ENCODE measurements around the gene UBE2N. TPM values are rescaled to one million over a fixed set of nuclear protein-coding genes. Genes with fewer than 3 reads are reported as not detected.

Gene UBE2N, protein sequence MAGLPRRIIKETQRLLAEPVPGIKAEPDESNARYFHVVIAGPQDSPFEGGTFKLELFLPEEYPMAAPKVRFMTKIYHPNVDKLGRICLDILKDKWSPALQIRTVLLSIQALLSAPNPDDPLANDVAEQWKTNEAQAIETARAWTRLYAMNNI
- 178 and 192 TPM in 2 replicates for total RNA-seq (2014; rRNA removed; shearing (Covaris generic))

DNA sequence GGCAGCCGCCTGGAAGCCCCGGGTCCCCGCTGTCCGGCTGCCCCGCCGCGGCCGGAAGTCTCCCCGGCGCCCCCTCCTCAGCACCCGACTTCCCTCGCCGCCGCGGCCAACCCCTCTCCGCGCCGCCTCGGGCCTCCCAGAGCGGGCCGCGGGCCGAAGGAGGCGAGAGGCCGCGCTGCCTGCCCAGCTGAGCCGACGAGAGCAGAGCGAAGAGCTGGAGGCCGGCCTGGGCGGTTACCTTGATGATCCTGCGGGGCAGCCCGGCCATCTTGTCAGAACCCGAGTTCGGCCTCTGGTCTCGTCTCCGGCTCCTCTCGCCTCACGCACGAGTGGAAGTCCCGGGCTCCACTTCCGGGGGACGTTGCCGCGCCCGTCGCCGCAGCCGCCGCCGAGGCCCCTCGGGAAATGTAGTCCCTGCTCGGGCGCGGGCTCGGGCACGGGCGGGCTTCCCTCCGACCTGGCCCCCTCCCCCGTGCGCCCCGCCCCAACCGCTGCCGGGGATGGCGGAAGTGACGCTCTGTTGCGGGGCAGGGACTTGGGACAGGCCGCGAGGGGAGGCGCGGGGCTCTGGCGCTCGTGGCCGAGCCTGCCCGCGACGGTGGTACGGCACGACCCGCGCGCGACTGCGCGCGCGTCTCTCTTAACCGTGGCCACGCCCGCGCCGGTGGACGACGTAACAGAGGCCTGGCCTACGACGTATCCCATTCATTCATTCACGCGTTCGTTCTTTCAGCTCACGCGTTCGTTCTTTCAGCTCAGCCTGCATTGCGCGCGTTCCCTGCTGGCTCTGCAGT, at the start of gene UBE2N:
UBE2N (minus strand) TSS at position 331 of the 794 bp plus-strand sequence; CDS start at position 268, 63 bp downstream.

DNA sequence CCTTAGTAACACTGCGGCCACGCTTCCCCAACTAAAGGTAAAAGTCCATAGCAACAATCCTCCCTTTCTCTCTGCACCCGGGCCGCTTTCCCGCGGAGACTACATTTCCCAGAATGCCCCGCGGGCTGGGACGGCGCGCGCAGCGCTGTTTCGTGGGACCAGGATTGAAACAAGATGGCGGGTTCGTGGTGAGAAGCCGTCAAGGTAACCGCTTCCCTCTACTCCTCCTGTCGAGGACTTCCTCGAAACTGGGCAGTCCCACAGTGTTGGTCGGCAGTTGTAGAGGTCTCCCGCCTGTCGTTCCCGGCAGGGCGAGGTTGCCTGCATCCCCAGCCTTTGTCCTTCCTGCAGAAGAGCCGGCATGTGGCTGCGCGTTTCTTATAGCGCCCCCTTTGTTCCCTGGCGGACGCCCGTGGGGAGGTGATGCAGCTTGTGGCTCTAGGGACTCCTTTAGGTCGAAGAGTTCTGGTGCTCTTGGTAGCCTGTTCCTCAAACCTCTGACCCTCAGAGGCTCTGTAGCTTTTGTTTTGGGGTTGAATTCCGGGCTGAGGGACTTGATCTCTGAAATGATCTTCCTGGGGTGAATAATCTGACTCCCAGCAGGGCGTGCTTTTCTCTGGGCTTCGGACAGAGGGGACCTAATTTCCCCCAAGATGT, 25.7 kb upstream of the UBE2N start, which contains the start of gene MRPL42:
MRPL42 (plus strand) TSS at position 164 of the 657 bp plus-strand sequence. CDS start 1,772 bp downstream, outside the sequence.

DNA sequence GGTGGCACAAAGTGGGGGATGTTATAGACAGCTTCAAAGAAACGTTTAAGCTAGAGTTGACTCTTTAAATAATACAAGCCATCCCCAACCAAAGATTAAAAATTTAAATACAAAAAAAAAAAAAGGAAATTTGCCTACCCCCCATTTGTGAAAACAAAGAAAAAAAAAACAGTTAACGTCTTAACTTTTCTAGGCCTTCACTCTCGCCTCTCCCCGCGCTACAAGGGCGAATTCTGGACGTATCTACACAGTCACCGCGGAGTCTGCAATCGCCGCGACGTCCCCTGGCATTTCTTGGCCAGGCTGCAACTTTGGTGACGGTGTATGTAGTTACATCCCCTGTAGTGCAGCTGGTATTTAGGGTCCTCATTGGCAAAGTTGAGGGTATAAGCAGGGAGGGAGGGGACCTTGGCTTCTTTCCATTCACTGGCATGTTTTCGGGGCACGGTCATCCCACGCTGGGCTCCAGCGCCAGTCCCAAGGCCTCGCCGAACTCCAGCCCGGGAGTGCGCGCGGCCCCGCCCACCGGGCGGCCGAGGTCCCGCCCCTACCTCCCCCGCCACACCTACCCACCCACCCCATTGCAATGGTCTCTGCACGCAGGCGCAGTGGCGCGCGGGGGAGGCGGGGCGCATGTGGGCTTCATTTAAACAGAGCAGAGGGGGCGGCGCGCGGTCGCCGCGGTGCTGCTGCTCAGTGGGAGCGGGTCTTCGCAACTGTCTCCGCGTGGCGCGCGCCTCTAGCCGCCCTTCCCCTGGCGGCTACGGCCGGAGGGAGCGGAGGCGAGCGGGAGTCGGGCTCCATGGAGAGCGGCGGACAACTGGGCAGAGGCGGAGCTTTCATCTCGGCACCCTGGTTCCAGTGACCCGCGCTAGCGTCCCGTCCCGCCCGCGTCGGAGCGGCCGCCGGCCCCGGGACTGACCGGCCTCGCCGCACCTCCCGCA, 64.2 kb downstream of the UBE2N start, which contains the start of gene NUDT4:
NUDT4 (plus strand) TSS at position 674 of the 944 bp plus-strand sequence. CDS start 398 bp downstream, outside the sequence.

Small RNAs within 50 kb of the gene (small RNA-seq; reads per million reads assigned to genes)
- gene RF00019 = not detected

Other genes with a start within 250 kb of the UBE2N start
- 35.5 and 40.6 TPM in 2 replicates for gene NUDT4, start 64.0 kb downstream of the UBE2N start, total RNA-seq (2014; rRNA removed; shearing (Covaris generic))
- 72.2 and 79.1 TPM in 2 replicates for gene MRPL42, start 25.6 kb upstream of the UBE2N start, total RNA-seq (2014; rRNA removed; shearing (Covaris generic))
- 19.3 and 30.7 TPM in 2 replicates for gene SOCS2, start 130.7 kb upstream of the UBE2N start, total RNA-seq (2014; rRNA removed; shearing (Covaris generic))
- 19.1 and 25.3 TPM in 2 replicates for gene CRADD, start 235.4 kb upstream of the UBE2N start, total RNA-seq (2014; rRNA removed; shearing (Covaris generic))

All from A375 (cell line).